ENCODE data around the gene AP2A2. TPM values are rescaled to one million over a fixed set of nuclear protein-coding genes. Genes with fewer than 3 reads are reported as not detected.
A peak's percentile ranks its signal among the peaks of the same experiment; 100 is the strongest.

The AP2A2 gene
- total and polyA plus RNA-seq, 2 of the 4 experiments (the other 2 are of a cell fraction): 19.9 to 49.0 TPM

GRCh38 chr11:914747-915501 lies 10.7 kb upstream of the AP2A2 start:
- H2BK20ac ChIP-seq (ENCODE audit: low read depth, low read length): no peak overlapping the region
- intact Hi-C loops (cut with micrococcal nuclease) (no loop called here), in situ Hi-C loops (cut with MboI; ENCODE audit: low sequenced_read_pairs) (no loop called here), dilution Hi-C loops (cut with HindIII; ENCODE audit: low sequenced_read_pairs, unreplicated experiment) (no loop called here)
- no peak overlapping the region for H3K18ac ChIP-seq (ENCODE audit: low read depth, low read length)
- no peak overlapping the region for H2BK5ac ChIP-seq (ENCODE audit: low read depth, low read length, poor library complexity, severe bottlenecking)
- peak overlapping the region; percentile 21 for H2AFZ ChIP-seq (replicated peaks; ENCODE audit: low read length, poor library complexity)
- H3K56ac ChIP-seq (ENCODE audit: extremely low read depth, insufficient read depth, low read length): no peak overlapping the region
- no peak overlapping the region for H3K27ac ChIP-seq (ENCODE audit: insufficient read depth, low read length)
- H2BK120ac ChIP-seq (ENCODE audit: low read depth, low read length): no peak overlapping the region
- H3K14ac ChIP-seq (replicated peaks; ENCODE audit: low read depth, low read length): no peak overlapping the region
- H2AK5ac ChIP-seq (ENCODE audit: low read depth, low read length): no peak overlapping the region
- H3K36me3 ChIP-seq (ENCODE audit: control insufficient read depth, insufficient read depth, low read length): no peaks in the 10 kb centered on the region
- H3K4me1 ChIP-seq (ENCODE audit: control insufficient read depth, insufficient read depth, low read length): peaks cover 4% of the 10 kb centered on the region; the same call in 1 of the 2 replicates
- POLR2A ChIA-PET (ENCODE audit: unreplicated experiment): interaction anchor here (0.6 kb wide), 1 partner anchor 9 kb away, joined by 6 read pairs; no protein-coding TSS in a partner anchor
- H3K23ac ChIP-seq (ENCODE audit: low read depth, low read length): no peak overlapping the region
- WGBS, 2 experiments (ENCODE audit: extremely low coverage in 2 of 2, insufficient read length in 1 of 2): 89% methylated on average over 7 of the region's 21 CpGs; no CpG with 5 or more reads in 1 of the 2 experiments
- H4K20me1 ChIP-seq (ENCODE audit: insufficient read depth, low read length): no peaks in the 10 kb centered on the region
- H3K9ac ChIP-seq (ENCODE audit: low read depth, low read length): no peak overlapping the region
- no peak overlapping the region for H3K4ac ChIP-seq (ENCODE audit: low read depth, low read length)
- no peak overlapping the region for H2AK9ac ChIP-seq (replicated peaks; ENCODE audit: low read depth, low read length, poor library complexity)
- H3K4me2 ChIP-seq (ENCODE audit: low read depth, low read length): no peak overlapping the region
- H4K5ac ChIP-seq (ENCODE audit: low read depth, low read length): no peak overlapping the region
- H3K4me3 ChIP-seq (ENCODE audit: insufficient read depth, low read depth, low read length): no peak overlapping the region
- no peak overlapping the region for H2BK15ac ChIP-seq (ENCODE audit: low read depth, low read length)
- no peak overlapping the region for H4K91ac ChIP-seq (ENCODE audit: insufficient read depth, low read depth, low read length)
- no TSS peak for BruUV-seq (replicated peaks)
- ATAC-seq (ENCODE audit: low read depth) (no peak), DNase-seq (no peak)
- H4K8ac ChIP-seq (ENCODE audit: low read depth in 2 of 2, low read length in 2 of 2): no peak overlapping the region
- 0 out of 2 replicates have a peak, but pooled peaks cover 5% of the 10 kb centered on the region for H3K9me1 ChIP-seq (ENCODE audit: insufficient read depth, low read length)
- TF ChIP-seq RFX5 (IDR thresholded peaks at IDR 0.05; ENCODE audit: low read depth, low read length): no peak
- no peak for TF ChIP-seq MXI1 (IDR thresholded peaks at IDR 0.05; ENCODE audit: borderline replicate concordance, low read depth, low read length)
- TF ChIP-seq MAFK (IDR thresholded peaks at IDR 0.05; ENCODE audit: low read depth, low read length): no peak
- TF ChIP-seq CHD1 (IDR thresholded peaks at IDR 0.05; ENCODE audit: low read depth, low read length): no peak
- TF ChIP-seq BHLHE40 (IDR thresholded peaks at IDR 0.05; ENCODE audit: low read depth, low read length): no peak
- TF ChIP-seq CEBPB (IDR thresholded peaks at IDR 0.05; ENCODE audit: low read depth, low read length): no peak
- no peak for TF ChIP-seq RAD21 (IDR thresholded peaks at IDR 0.05; ENCODE audit: low read length)
- no peak for TF ChIP-seq SMC3 (IDR thresholded peaks at IDR 0.05; ENCODE audit: low read depth, low read length)
- no peak for TF ChIP-seq ELK1 (IDR thresholded peaks at IDR 0.05; ENCODE audit: borderline replicate concordance, low read depth, low read length)
- CTCF ChIA-PET: no interaction called here
- no peaks in the 10 kb centered on the region for H3K9me3 ChIP-seq (ENCODE audit: control insufficient read depth, insufficient read depth, low read length)
- peaks cover 0 to 14% of the 10 kb centered on the region in 2 experiments; a peak in 2 of 4 replicates for H3K79me1 ChIP-seq (ENCODE audit: low read depth in 1 of 2, low read length in 2 of 2)
- no peaks in the 10 kb centered on the region for H3K27me3 ChIP-seq (ENCODE audit: control insufficient read depth, insufficient read depth, low read length)

All from IMR-90 (cell line).